Measurements from ENCODE around the gene KCNJ15. TPM values are rescaled to one million over a fixed set of nuclear protein-coding genes. Genes with fewer than 3 reads are reported as not detected.

KCNJ15 gene
- total and polyA plus RNA-seq, 2 of the 13 experiments (the other 11 are each of a cell fraction or from before 2014, with no cell fraction given), result not detected

- FAIRE-seq, result no peak
- no peak for TF ChIP-seq REPIN1 (CRISPR knock-in tag; IDR thresholded peaks at IDR 0.05; ENCODE audit: borderline replicate concordance, low read depth)
- Histone ChIP-seq H2AFZ (ENCODE audit: low read length) (no peak overlapping the region), H3K4me2 (ENCODE audit: low read depth, low read length) (no peak overlapping the region), H3K27me3 (ENCODE audit: control insufficient read depth in 1 of 2, insufficient read depth in 2 of 2, low read length in 2 of 2) (no peaks in the 10 kb centered on the region), H3K79me2 (ENCODE audit: insufficient read depth, low read length) (no peaks in the 10 kb centered on the region), H3K9me3 (ENCODE audit: low read length) (no peaks in the 10 kb centered on the region), H3K36me3 (replicated peaks in 1 of 2; ENCODE audit: control insufficient read depth in 1 of 2, insufficient read depth in 2 of 2, low read length in 2 of 2) (no peaks in the 10 kb centered on the region), H3K27ac (ENCODE audit: extremely low read length, insufficient read depth, low read length) (no peak overlapping the region), H3K4me3 (replicated peaks in 1 of 3; ENCODE audit: insufficient read depth in 1 of 3, low read depth in 2 of 3, low read length in 3 of 3) (no peak overlapping the region), H3K4me1 (ENCODE audit: insufficient read depth, low read length) (no peaks in the 10 kb centered on the region), H3K9ac (ENCODE audit: insufficient read depth, low read depth, low read length) (no peak overlapping the region), H4K20me1 (ENCODE audit: insufficient read depth, low read length) (no peaks in the 10 kb centered on the region)
- intact Hi-C loops (cut with micrococcal nuclease; ENCODE audit: unreplicated experiment) (no loop called here), in situ Hi-C loops (cut with HindIII; ENCODE audit: extremely low pct_ligation_motif_present, low pct_unique_long_range_greater_than_20kb) (no loop called here)
- ChIA-PET CTCF (ENCODE audit: low intra/inter-chr PET ratio, low total read pairs) (no interaction called here), POLR2A (no interaction called here)
- WGBS (ENCODE audit: low lambda C conversion rate), result 0% methylated on average over 1 of the region's 1 CpG
- DNase-seq (ENCODE audit: low spot score), result no peak
- BruUV-seq (replicated peaks), result no TSS peak
- no peak for ATAC-seq
These were observed 30.7 kb downstream of the KCNJ15 start for GRCh38 chr21:38287476-38287875.

GRCh38 chr21:38289705-38290485 lies 33.1 kb downstream of the KCNJ15 start:
- in situ Hi-C loops (cut with HindIII; ENCODE audit: extremely low pct_ligation_motif_present, low pct_unique_long_range_greater_than_20kb) (no loop called here), intact Hi-C loops (cut with micrococcal nuclease; ENCODE audit: unreplicated experiment) (no loop called here)
- no TSS peak for BruUV-seq (replicated peaks)
- Histone ChIP-seq H2AFZ (ENCODE audit: low read length) (no peak overlapping the region), H3K27me3 (ENCODE audit: control insufficient read depth in 1 of 2, insufficient read depth in 2 of 2, low read length in 2 of 2) (no peaks in the 10 kb centered on the region), H3K9ac (ENCODE audit: insufficient read depth, low read depth, low read length) (no peak overlapping the region), H3K27ac (ENCODE audit: extremely low read length, insufficient read depth, low read length) (no peak overlapping the region), H3K4me1 (ENCODE audit: insufficient read depth, low read length) (peaks cover 11% of the 10 kb centered on the region), H3K36me3 (replicated peaks in 1 of 2; ENCODE audit: control insufficient read depth in 1 of 2, insufficient read depth in 2 of 2, low read length in 2 of 2) (no peaks in the 10 kb centered on the region), H3K79me2 (ENCODE audit: insufficient read depth, low read length) (no peaks in the 10 kb centered on the region), H4K20me1 (ENCODE audit: insufficient read depth, low read length) (no peaks in the 10 kb centered on the region), H3K4me2 (ENCODE audit: low read depth, low read length) (no peak overlapping the region), H3K4me3 (replicated peaks in 1 of 3; ENCODE audit: insufficient read depth in 1 of 3, low read depth in 2 of 3, low read length in 3 of 3) (no peak overlapping the region), H3K9me3 (ENCODE audit: low read length) (no peaks in the 10 kb centered on the region)
- POLR2A ChIA-PET, result no interaction called here
- TF ChIP-seq ETV6 (CRISPR knock-in tag; conservative IDR thresholded peaks at IDR 0.05) (no peak), ZNF441 (CRISPR knock-in tag; IDR thresholded peaks at IDR 0.05; ENCODE audit: borderline replicate concordance) (no peak), ERF (CRISPR knock-in tag; IDR thresholded peaks at IDR 0.05) (no peak), THAP11 (CRISPR knock-in tag; IDR thresholded peaks at IDR 0.05) (no peak), ZNF549 (CRISPR knock-in tag; IDR thresholded peaks at IDR 0.05) (no peak), ZNF101 (CRISPR knock-in tag; IDR thresholded peaks at IDR 0.05; ENCODE audit: borderline replicate concordance, low read depth) (no peak)
- CTCF ChIA-PET (ENCODE audit: low intra/inter-chr PET ratio, low total read pairs), result no interaction called here
- FAIRE-seq (no peak), ATAC-seq (no peak), DNase-seq (ENCODE audit: low spot score) (no peak)
- 39% methylated on average over 14 of the region's 14 CpGs for whole genome bisulfite sequencing (ENCODE audit: low lambda C conversion rate)
